ENCODE results near the gene SPATA6.

DNA sequence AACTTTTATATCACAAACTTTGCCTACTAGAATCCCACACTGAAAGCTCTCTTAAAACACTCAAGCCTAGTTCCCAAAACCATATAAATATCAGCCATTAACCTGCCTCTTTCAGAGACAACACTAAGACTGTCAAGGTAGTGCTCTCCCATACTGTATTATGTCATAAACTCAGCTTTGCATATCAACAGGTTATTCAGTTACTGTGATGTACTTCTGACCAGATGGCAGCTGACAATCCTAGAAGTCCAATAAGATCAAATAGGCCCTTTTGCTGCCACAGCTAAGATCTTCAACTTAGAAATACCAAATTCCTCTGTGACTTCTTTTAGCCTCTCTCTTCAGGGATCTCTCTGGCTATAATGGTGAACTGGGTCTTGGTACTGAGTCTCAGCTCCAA, 97.2 kb downstream of the SPATA6 start:
- TF ChIP-seq POLR2AphosphoS5 (IDR thresholded peaks at IDR 0.05; ENCODE audit: insufficient read depth, low read depth, low read length) (no peak), EZH2 (IDR thresholded peaks at IDR 0.05; ENCODE audit: borderline replicate concordance, low read depth, low read length, severe bottlenecking) (no peak), POLR2A (IDR thresholded peaks at IDR 0.05; ENCODE audit: low read depth, low read length) (no peak), JUN (IDR thresholded peaks at IDR 0.05; ENCODE audit: borderline replicate concordance, insufficient read depth, insufficient read length, low read depth) (no peak), GATA2 (IDR thresholded peaks at IDR 0.05; ENCODE audit: insufficient read depth, insufficient read length, low read depth, low read length) (no peak), FOS (IDR thresholded peaks at IDR 0.05; ENCODE audit: borderline replicate concordance, insufficient read depth, low read length) (no peak), MYC (IDR thresholded peaks at IDR 0.05; ENCODE audit: low read depth, low read length) (no peak)
- TF ChIP-seq, protein P1, sequence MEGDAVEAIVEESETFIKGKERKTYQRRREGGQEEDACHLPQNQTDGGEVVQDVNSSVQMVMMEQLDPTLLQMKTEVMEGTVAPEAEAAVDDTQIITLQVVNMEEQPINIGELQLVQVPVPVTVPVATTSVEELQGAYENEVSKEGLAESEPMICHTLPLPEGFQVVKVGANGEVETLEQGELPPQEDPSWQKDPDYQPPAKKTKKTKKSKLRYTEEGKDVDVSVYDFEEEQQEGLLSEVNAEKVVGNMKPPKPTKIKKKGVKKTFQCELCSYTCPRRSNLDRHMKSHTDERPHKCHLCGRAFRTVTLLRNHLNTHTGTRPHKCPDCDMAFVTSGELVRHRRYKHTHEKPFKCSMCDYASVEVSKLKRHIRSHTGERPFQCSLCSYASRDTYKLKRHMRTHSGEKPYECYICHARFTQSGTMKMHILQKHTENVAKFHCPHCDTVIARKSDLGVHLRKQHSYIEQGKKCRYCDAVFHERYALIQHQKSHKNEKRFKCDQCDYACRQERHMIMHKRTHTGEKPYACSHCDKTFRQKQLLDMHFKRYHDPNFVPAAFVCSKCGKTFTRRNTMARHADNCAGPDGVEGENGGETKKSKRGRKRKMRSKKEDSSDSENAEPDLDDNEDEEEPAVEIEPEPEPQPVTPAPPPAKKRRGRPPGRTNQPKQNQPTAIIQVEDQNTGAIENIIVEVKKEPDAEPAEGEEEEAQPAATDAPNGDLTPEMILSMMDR (IDR thresholded peaks at IDR 0.05; ENCODE audit: extremely low read depth in 1 of 2, insufficient read depth in 1 of 2, low read depth in 1 of 2, low read length in 2 of 2) = no peak
- TF ChIP-seq, protein P2, sequence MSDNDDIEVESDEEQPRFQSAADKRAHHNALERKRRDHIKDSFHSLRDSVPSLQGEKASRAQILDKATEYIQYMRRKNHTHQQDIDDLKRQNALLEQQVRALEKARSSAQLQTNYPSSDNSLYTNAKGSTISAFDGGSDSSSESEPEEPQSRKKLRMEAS (IDR thresholded peaks at IDR 0.05; ENCODE audit: insufficient read depth, insufficient read length) = no peak
